GM13977 (cell line): ENCODE measurements around the gene FXYD2.
A peak's percentile ranks its signal among the peaks of the same experiment; 100 is the strongest.

Experiments used
- DNase-seq: peaks from one replicate; pipeline ENCODE4 v3.0.0; 2012; ENCODE audit warnings: low spot score
- CTCF ChIP-seq: IDR thresholded peaks from 2 replicates; pipeline ENCODE4 v1.5.1; 2012; ENCODE audit warnings: mild to moderate bottlenecking, control low read depth; ENCODE audit not compliant: insufficient read depth; ENCODE audit errors: extremely low read depth, missing control alignments
- in situ Hi-C: fragments of 300-500 bp; cut with MboI; formaldehyde crosslinking; loops from one replicate; pipeline ENCODE4 v1.12.0; 2022; ENCODE audit warnings: low sequenced_read_pairs, low pct_unique_long_range_greater_than_20kb, mixed read lengths, inconsistent platforms; ENCODE audit not compliant: unreplicated experiment

The FXYD2 gene

GRCh38 chr11:117808784-117809183, 15.8 kb downstream of the FXYD2 start:
- no peak for TF ChIP-seq CTCF
- in situ Hi-C loops, result no loop called here
- no peak for DNase-seq

GRCh38 chr11:117807482-117808327, 16.8 kb downstream of the FXYD2 start:
- in situ Hi-C loops, result no loop called here
- DNase-seq, result peak; percentile 80
- peak; percentile 88 for TF ChIP-seq CTCF

GRCh38 chr11:117806846-117807245, 17.7 kb downstream of the FXYD2 start:
- DNase-seq, result no peak

GRCh38 chr11:117805045-117805444, 19.5 kb downstream of the FXYD2 start:
- no peak for DNase-seq
- TF ChIP-seq CTCF, result no peak
- in situ Hi-C loops, result no loop called here

More at GRCh38 chr11:117806846-117807245, 17.7 kb downstream of the FXYD2 start:
- in situ Hi-C loops, result no loop called here
- no peak for TF ChIP-seq CTCF

- in situ Hi-C loops, result no loop called here
- DNase-seq, result no peak
- TF ChIP-seq CTCF, result no peak
Measured at GRCh38 chr11:117803896-117804295, 20.6 kb downstream of the FXYD2 start.

GRCh38 chr11:117799634-117800033, 24.9 kb downstream of the FXYD2 start:
- TF ChIP-seq CTCF, result no peak
- no peak for DNase-seq
- in situ Hi-C loops, result no loop called here
